Ishikawa (cell line): ENCODE results near the gene MESP1.

ENCODE experiments used
- CEBPB ChIP-seq: IDR thresholded peaks from 2 replicates; pipeline ENCODE4 v1.6.1; 2012
- EP300 ChIP-seq: IDR thresholded peaks from 2 replicates; pipeline ENCODE4 v1.6.1; 2012; ENCODE audit warnings: borderline replicate concordance
- NFIC ChIP-seq: IDR thresholded peaks from 2 replicates; pipeline ENCODE4 v1.6.1; 2012
- RAD21 ChIP-seq: IDR thresholded peaks from 2 replicates; pipeline ENCODE4 v1.6.1; 2012; ENCODE audit warnings: low read depth
- TAF1 ChIP-seq: IDR thresholded peaks from 2 replicates; pipeline ENCODE4 v1.6.1; 2012; ENCODE audit warnings: low read depth, mild to moderate bottlenecking
- TCF12 ChIP-seq: IDR thresholded peaks from 2 replicates; pipeline ENCODE4 v1.6.1; 2012; ENCODE audit warnings: low read depth
- YY1 ChIP-seq: IDR thresholded peaks from 2 replicates; pipeline ENCODE4 v1.6.1; 2012; ENCODE audit warnings: low read depth
- TF ChIP-seq, protein P1 (sequence below): IDR thresholded peaks from 2 replicates; pipeline ENCODE4 v1.6.1; 2012; ENCODE audit warnings: low read depth, mild to moderate bottlenecking
- TF ChIP-seq, protein P2 (sequence below): IDR thresholded peaks from 2 replicates; pipeline ENCODE4 v1.6.1; 2012

DNA sequence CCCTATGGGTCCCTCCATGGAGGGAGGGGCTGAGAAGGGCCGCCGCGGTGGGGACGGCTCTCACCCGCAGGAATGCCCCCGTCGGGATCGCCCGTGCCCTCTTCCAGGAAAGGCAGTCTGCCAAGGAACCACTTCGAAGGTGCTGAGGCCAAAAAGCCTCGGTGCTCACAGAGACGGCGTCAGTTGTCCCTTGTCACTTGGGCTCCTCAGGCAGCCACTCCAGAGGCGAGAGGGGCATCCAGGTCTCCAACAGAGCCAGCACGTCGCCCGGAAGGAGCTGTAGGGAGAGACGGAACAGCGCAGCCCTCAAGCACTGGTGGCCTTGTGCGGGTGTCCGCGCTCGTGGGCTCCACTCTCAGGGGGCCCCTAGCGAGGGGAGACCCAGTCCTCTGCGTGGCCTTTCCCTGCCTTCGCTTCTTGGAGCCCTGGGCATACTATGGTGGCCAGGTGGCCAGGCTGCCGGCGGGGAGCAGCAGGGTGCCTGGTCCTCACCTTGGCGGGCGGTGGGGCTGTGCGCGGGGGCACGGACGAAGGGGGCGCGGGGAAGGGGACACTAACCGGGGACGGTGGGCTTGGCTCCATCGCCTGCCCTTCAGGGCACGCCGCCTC is 994 bp downstream of the MESP1 start:
- TF ChIP-seq EP300 (no peak), CEBPB (no peak), TAF1 (no peak), YY1 (no peak), RAD21 (no peak), NFIC (no peak), TCF12 (no peak)
- TF ChIP-seq, protein P1, sequence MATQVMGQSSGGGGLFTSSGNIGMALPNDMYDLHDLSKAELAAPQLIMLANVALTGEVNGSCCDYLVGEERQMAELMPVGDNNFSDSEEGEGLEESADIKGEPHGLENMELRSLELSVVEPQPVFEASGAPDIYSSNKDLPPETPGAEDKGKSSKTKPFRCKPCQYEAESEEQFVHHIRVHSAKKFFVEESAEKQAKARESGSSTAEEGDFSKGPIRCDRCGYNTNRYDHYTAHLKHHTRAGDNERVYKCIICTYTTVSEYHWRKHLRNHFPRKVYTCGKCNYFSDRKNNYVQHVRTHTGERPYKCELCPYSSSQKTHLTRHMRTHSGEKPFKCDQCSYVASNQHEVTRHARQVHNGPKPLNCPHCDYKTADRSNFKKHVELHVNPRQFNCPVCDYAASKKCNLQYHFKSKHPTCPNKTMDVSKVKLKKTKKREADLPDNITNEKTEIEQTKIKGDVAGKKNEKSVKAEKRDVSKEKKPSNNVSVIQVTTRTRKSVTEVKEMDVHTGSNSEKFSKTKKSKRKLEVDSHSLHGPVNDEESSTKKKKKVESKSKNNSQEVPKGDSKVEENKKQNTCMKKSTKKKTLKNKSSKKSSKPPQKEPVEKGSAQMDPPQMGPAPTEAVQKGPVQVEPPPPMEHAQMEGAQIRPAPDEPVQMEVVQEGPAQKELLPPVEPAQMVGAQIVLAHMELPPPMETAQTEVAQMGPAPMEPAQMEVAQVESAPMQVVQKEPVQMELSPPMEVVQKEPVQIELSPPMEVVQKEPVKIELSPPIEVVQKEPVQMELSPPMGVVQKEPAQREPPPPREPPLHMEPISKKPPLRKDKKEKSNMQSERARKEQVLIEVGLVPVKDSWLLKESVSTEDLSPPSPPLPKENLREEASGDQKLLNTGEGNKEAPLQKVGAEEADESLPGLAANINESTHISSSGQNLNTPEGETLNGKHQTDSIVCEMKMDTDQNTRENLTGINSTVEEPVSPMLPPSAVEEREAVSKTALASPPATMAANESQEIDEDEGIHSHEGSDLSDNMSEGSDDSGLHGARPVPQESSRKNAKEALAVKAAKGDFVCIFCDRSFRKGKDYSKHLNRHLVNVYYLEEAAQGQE = no peak
- TF ChIP-seq, protein P2, sequence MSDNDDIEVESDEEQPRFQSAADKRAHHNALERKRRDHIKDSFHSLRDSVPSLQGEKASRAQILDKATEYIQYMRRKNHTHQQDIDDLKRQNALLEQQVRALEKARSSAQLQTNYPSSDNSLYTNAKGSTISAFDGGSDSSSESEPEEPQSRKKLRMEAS = no peak
